Colonic mucosa (tissue), 4 donors: ENCODE measurements around the gene ZBTB8A. TPM values are rescaled to one million over a fixed set of nuclear protein-coding genes. Genes with fewer than 3 reads are reported as not detected.

Source experiments
- DNase-seq: peaks from one replicate; pipeline ENCODE4 v3.0.0-alpha.2; 2020
- H3K27ac ChIP-seq: fragments of 200-600 bp; one replicate; pipeline ENCODE4 v1.8.0; 2021
- H3K27me3 ChIP-seq: fragments of 200-600 bp; one replicate; pipeline ENCODE4 v1.8.0; 2021
- H3K36me3 ChIP-seq: fragments of 200-600 bp; one replicate; pipeline ENCODE4 v1.8.0; 2021
- H3K4me1 ChIP-seq: fragments of 200-600 bp; one replicate; pipeline ENCODE4 v1.8.0; 2021; ENCODE audit warnings: mild to moderate bottlenecking
- H3K4me3 ChIP-seq: fragments of 200-600 bp; one replicate; pipeline ENCODE4 v1.8.0; 2021
- H3K9ac ChIP-seq, 2 donors: one replicate each; pipeline ENCODE4 v1.7.0; 2013; ENCODE audit warnings: control low read depth in 2 of 2, low read depth in 2 of 2, low read length in 2 of 2
- H3K9me3 ChIP-seq: fragments of 200-600 bp; one replicate; pipeline ENCODE4 v1.8.0; 2021
- intact Hi-C: fragments of 100-400 bp; cut with DNase I; formaldehyde crosslinking; loops from one replicate; pipeline ENCODE4 v1.14.1; 2022
- total RNA-seq, 2 donors: library from RNA; stranded (reverse); fragmentation: NEBNext Ultra II Directional in 1 of 2; extraction: Animal tissue kit (Norgen Biotek cat#: 25700) in 1 of 2; gene quantifications; one replicate each; pipeline ENCODE4 v1.2.1, GENCODE V29; 2021
- TF ChIP-seq, protein P1 (sequence below): fragments of 200-600 bp; IDR thresholded peaks from one replicate; pipeline ENCODE4 v1.8.0; 2022; ENCODE audit warnings: antibody characterized with exemption, mild to moderate bottlenecking
- donor health status: healthy.
- donor health status: DM: no; HTN: no; CAD: no.
- donor health status: DM: no; HTN: no; CAD: no.

ZBTB8A gene
- total RNA-seq, 2 donors from 2014 or later = 6.5 to 7.1 TPM

DNA sequence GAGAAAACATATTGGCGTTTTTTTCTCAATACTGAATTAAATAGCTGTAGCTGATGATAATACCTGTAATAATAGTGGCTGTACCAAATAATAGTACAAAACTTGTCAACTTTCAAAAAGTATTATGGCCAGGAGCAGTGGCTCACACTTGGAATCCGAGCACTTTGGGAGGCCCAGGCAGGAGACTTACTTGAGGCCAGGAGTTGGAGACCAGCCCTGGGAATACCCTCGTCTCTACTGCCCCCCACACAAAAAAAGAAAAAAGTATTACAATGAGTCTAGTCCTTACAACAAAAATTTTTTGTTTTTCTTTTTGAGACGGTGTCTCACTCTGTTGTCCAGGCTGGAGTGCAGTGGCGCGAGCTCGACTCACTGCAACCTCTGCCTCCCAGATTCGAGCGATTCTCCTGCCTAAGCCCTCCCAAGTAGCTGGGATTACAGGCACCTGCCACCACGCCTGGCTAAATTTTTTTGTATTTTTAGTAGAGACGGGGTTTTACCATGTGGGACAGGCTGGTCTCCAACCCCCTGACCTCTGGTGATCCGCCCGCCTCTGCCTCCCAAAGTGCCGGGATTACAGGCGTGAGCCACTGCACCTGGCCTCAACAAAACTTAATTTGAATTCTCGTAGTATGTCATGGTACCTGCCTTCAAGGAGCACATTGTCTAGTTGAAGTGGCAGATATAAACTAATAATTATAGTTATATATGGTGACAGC lies 113.2 kb downstream of the ZBTB8A start:
- H3K9me3 ChIP-seq = no peaks in the 10 kb centered on the region
- H3K27me3 ChIP-seq = no peaks in the 10 kb centered on the region
- TF ChIP-seq, protein P1, sequence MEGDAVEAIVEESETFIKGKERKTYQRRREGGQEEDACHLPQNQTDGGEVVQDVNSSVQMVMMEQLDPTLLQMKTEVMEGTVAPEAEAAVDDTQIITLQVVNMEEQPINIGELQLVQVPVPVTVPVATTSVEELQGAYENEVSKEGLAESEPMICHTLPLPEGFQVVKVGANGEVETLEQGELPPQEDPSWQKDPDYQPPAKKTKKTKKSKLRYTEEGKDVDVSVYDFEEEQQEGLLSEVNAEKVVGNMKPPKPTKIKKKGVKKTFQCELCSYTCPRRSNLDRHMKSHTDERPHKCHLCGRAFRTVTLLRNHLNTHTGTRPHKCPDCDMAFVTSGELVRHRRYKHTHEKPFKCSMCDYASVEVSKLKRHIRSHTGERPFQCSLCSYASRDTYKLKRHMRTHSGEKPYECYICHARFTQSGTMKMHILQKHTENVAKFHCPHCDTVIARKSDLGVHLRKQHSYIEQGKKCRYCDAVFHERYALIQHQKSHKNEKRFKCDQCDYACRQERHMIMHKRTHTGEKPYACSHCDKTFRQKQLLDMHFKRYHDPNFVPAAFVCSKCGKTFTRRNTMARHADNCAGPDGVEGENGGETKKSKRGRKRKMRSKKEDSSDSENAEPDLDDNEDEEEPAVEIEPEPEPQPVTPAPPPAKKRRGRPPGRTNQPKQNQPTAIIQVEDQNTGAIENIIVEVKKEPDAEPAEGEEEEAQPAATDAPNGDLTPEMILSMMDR = no peak
- peaks cover 13% of the 10 kb centered on the region for H3K4me1 ChIP-seq
- H3K9ac ChIP-seq = peak overlapping the region; percentile 89 to 90
- H3K27ac ChIP-seq = peak overlapping the region; percentile 98
- no peak for DNase-seq
- no peaks in the 10 kb centered on the region for H3K36me3 ChIP-seq
- peak overlapping the region; percentile 89 for H3K4me3 ChIP-seq
- intact Hi-C loops = no loop called here

Other genes starting within 250 kb of the ZBTB8A start
- gene HDAC1, start 247.3 kb upstream of the ZBTB8A start, total RNA-seq = 100 to 1,000 TPM; 226 to 291 TPM
- gene MARCKSL1, start 203.2 kb upstream of the ZBTB8A start, total RNA-seq = 100 to 1,000 TPM; 174 to 199 TPM
- gene FAM229A, start 176.9 kb upstream of the ZBTB8A start, total RNA-seq = 1 to 10 TPM; 5.6 to 8.0 TPM
- gene TSSK3, start 176.9 kb upstream of the ZBTB8A start, total RNA-seq = under 1 TPM; 0.61 to 0.99 TPM
- gene BSDC1, start 145.0 kb upstream of the ZBTB8A start, total RNA-seq = 10 to 100 TPM; 65.7 to 76.8 TPM
- not detected for gene ZBTB8B, start 74.4 kb upstream of the ZBTB8A start, total RNA-seq
- gene ZBTB8OS, start 111.1 kb downstream of the ZBTB8A start, total RNA-seq = 10 to 100 TPM; 42.4 to 45.7 TPM
- gene RBBP4, start 111.8 kb downstream of the ZBTB8A start, total RNA-seq = 100 to 1,000 TPM; 155 to 171 TPM
- gene SYNC, start 163.3 kb downstream of the ZBTB8A start, total RNA-seq = 10 to 100 TPM in 1 of 2 donors, 1 to 10 TPM in 1; 6.6 to 10.6 TPM